Nephron (organoid): Measurements from ENCODE around the gene DEAF1.

ENCODE experiments used
- H3K27ac Mint-ChIP-seq, 3 experiments: 2 replicates each; pipeline ENCODE4 v1.8.0; 2020; ENCODE audit warnings: mixed read lengths in 3 of 3, mild to moderate bottlenecking in 2 of 3, moderate library complexity in 1 of 3
- H3K27me3 Mint-ChIP-seq: 2 replicates; pipeline ENCODE4 v1.8.0; 2021; ENCODE audit warnings: low read depth, mild to moderate bottlenecking, moderate library complexity, mixed read lengths
- H3K36me3 Mint-ChIP-seq: 2 replicates; pipeline ENCODE4 v1.8.0; 2020; ENCODE audit warnings: low read depth, mixed read lengths
- H3K4me1 Mint-ChIP-seq: 2 replicates; pipeline ENCODE4 v1.8.0; 2020; ENCODE audit warnings: mixed read lengths
- H3K4me3 Mint-ChIP-seq, 3 experiments: 2 replicates each; pipeline ENCODE4 v1.8.0; 2020; ENCODE audit warnings: mild to moderate bottlenecking in 3 of 3, mixed read lengths in 3 of 3, moderate library complexity in 2 of 3
- H3K9me3 Mint-ChIP-seq: 2 replicates; pipeline ENCODE4 v1.8.0; 2020; ENCODE audit warnings: mixed read lengths
- TF ChIP-seq, protein P1 (sequence below), 3 experiments: fragments of 200-600 bp; sonication (generic); IDR thresholded peaks; one replicate each; pipeline ENCODE4 v1.5.0; 2021; ENCODE audit warnings: antibody characterized with exemption in 3 of 3; ENCODE audit not compliant: unreplicated experiment in 3 of 3

Gene DEAF1

DNA sequence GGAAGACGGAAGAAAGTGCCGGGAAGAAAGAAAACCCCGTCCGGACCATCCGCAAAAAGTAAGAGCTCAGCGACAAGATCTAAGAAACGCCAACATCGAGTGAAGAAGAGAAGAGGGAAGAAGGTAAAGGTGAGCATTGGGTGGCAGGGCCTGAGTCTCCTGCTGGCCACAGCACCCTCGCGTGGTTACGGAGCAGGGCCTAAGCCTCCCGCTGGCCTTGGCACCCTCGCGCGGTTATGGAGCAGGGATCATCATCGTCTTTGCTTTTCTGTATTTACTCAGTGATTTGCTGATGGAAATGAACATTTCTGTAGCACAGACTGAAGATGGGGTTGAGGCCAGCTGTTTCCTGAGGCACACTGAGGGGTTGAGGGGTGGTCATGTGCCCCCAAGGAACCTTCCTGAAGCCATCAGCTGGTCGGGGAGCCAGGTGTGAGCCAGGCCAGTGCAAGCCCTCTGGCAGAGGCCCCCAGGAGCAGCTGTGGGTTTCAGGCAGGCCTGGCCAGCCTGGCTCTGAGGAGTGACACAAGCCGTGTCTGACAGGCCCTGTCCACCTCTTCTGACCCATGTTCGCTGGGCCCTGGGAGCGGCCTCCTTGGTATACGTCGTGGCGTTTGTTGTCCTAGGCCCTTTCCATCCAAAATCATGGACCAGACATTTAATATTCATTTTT lies 93.3 kb downstream of the DEAF1 start:
- Mint-ChIP-seq H3K27me3 (no peaks in the 10 kb centered on the region), H3K9me3 (no peaks in the 10 kb centered on the region), H3K4me3 (no peak overlapping the region), H3K4me1 (no peaks in the 10 kb centered on the region), H3K27ac (no peak overlapping the region), H3K36me3 (peaks cover 48% of the 10 kb centered on the region)
- TF ChIP-seq, protein P1, sequence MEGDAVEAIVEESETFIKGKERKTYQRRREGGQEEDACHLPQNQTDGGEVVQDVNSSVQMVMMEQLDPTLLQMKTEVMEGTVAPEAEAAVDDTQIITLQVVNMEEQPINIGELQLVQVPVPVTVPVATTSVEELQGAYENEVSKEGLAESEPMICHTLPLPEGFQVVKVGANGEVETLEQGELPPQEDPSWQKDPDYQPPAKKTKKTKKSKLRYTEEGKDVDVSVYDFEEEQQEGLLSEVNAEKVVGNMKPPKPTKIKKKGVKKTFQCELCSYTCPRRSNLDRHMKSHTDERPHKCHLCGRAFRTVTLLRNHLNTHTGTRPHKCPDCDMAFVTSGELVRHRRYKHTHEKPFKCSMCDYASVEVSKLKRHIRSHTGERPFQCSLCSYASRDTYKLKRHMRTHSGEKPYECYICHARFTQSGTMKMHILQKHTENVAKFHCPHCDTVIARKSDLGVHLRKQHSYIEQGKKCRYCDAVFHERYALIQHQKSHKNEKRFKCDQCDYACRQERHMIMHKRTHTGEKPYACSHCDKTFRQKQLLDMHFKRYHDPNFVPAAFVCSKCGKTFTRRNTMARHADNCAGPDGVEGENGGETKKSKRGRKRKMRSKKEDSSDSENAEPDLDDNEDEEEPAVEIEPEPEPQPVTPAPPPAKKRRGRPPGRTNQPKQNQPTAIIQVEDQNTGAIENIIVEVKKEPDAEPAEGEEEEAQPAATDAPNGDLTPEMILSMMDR (IDR thresholded peaks at IDR 0.05; ENCODE audit: unreplicated experiment in 3 of 3): no peak

DNA sequence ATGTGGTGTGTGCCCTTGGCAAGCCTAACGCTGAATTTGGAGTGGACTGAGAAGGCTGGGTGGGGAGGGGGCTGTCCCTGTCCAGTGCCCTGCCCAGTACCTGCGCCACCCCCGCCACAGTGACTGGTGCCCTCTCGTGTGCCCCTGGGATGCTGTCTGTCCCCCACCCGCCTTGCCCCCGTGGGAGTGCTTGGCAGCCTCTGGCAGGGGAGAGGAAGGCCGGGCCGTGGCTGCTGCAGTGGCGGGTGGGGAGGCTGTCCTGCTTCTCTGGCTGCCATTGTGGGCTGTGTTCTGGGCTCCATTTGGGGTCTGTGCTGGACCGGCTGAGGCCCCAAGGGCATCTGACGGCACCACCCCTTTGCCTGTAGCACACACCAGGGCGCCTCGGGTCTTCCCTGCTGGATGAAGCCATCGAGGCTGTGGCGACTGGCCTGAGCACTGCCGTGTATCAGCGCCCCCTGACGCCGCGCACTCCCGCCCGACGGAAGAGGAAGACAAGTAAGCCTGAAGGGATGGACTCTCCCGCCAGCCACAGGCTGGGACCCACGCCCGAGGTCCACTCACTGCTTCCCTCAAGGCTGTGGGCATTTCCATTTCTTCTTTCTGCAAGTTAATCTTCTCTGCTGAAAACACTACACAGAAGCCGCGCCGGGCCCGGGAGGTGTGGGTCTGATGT lies 96.9 kb downstream of the DEAF1 start:
- Mint-ChIP-seq H3K36me3 (peaks cover 41% of the 10 kb centered on the region), H3K27me3 (no peaks in the 10 kb centered on the region), H3K9me3 (no peaks in the 10 kb centered on the region), H3K4me3 (no peak overlapping the region), H3K27ac (no peak overlapping the region), H3K4me1 (no peaks in the 10 kb centered on the region)
- TF ChIP-seq, protein P1 (IDR thresholded peaks at IDR 0.05; ENCODE audit: unreplicated experiment in 3 of 3): no peak

DNA sequence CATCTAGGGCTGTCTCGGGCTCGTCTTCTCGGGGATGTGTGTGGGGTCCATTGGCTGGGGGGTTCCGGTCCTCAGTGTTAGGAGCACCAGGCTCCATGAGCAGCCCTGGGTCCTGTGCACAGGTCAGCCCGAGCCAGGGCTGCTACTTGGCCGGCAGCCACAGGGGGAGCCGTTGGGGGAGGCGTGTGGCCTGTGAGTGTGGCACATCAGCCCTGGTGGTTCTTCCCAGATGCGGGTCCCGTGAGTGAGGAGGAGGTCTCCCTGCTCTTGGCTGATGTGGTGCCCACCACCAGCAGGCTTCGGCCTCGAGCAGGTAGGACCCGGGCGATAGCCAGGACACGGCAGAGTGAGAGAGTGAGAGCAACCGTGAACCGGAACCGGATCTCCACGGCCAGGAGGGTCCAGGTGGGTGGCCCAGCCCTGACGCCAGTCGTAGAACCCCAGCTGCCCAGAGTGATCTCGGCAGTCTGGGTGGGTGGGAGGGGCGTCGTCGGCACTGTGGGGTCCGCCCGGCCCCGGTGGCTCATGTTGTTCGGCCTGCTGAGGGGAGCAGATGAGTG lies 97.8 kb downstream of the DEAF1 start:
- H3K27me3 Mint-ChIP-seq: no peaks in the 10 kb centered on the region
- TF ChIP-seq, protein P1 (IDR thresholded peaks at IDR 0.05; ENCODE audit: unreplicated experiment in 3 of 3): no peak

DNA sequence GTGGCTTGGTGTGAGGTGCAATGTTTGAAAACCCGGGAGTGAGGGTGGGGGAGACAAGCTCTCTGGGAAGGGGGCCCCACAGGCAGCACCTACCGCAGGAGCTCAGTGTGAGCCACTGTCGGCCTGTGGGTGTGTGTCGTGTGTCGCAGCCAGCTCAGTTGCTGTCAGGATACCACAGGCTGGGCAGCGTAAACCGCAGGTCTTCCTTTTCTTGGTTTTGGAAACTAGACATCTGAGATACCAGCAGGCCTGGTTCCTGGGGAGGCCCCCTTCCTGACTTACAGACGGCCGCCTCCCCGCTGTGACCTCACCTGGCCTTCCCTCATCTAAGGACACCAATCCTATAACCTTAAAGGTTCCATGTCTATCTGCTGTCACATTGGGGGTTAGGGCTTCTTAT lies 98.6 kb downstream of the DEAF1 start:
- H3K9me3 Mint-ChIP-seq: no peaks in the 10 kb centered on the region
- TF ChIP-seq, protein P1 (IDR thresholded peaks at IDR 0.05; ENCODE audit: unreplicated experiment in 3 of 3): no peak
- H3K27ac Mint-ChIP-seq: no peak overlapping the region
- no peak overlapping the region for H3K4me3 Mint-ChIP-seq
- no peaks in the 10 kb centered on the region for H3K4me1 Mint-ChIP-seq
- no peaks in the 10 kb centered on the region for H3K27me3 Mint-ChIP-seq
- peaks cover 41% of the 10 kb centered on the region for H3K36me3 Mint-ChIP-seq

More for the DNA sequence above, 97.8 kb downstream of the DEAF1 start:
- no peaks in the 10 kb centered on the region for H3K4me1 Mint-ChIP-seq
- H3K9me3 Mint-ChIP-seq: no peaks in the 10 kb centered on the region
- H3K4me3 Mint-ChIP-seq: no peak overlapping the region
- no peak overlapping the region for H3K27ac Mint-ChIP-seq
- peaks cover 47% of the 10 kb centered on the region for H3K36me3 Mint-ChIP-seq

DNA sequence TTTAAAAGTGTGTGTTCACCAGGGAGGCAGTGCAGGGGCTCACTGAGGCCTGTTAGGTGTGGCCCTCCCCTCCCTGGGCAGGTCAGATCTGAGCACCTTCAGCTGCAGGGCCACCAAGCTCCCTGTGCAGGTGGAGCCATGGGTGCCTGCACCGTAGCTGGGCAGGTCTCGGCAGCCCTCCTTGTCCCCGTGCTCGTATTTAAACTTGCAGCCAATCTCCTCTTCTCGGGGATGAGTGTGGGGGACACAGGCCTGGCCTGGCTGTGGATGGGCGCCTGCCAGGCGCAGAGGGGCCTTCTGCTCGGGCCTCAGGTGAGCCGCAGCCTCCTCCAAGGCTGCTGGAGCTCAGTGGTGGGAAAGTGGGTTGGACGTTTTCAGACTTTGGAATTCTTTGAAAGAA lies 99.6 kb downstream of the DEAF1 start:
- Mint-ChIP-seq H3K4me1 (no peaks in the 10 kb centered on the region), H3K4me3 (no peak overlapping the region), H3K27ac (no peak overlapping the region), H3K36me3 (peaks cover 47% of the 10 kb centered on the region), H3K9me3 (no peaks in the 10 kb centered on the region), H3K27me3 (no peaks in the 10 kb centered on the region)
- TF ChIP-seq, protein P1 (IDR thresholded peaks at IDR 0.05; ENCODE audit: unreplicated experiment in 3 of 3): no peak
